Bronchus fibroblast of lung (primary cell): ENCODE measurements around the gene ENPEP. TPM values are rescaled to one million over a fixed set of nuclear protein-coding genes. Genes with fewer than 3 reads are reported as not detected.

Source experiments
- total RNA-seq: library from RNA; depleted of rRNA; stranded (reverse); fragments of >200 nt; gene quantifications from 2 replicates; pipeline ENCODE4 v1.2.3, GENCODE V29; 2015

Gene ENPEP
- under 0.01 and 0.15 TPM in 2 replicates for total RNA-seq

GRCh38 chr4:110475881-110476818, at the start of gene ENPEP:
TSS of gene ENPEP (plus strand) at chr4:110476155. CDS start at chr4:110476415, 260 bp downstream.

Other genes with a start within 250 kb of the ENPEP start
- 0.30 and 0.67 TPM in 2 replicates for gene PITX2, start 146.9 kb downstream of the ENPEP start, total RNA-seq